Uterus (tissue), 4 donors: ENCODE results near the gene CLCF1. TPM values are rescaled to one million over a fixed set of nuclear protein-coding genes. Genes with fewer than 3 reads are reported as not detected.
A peak's percentile ranks its signal among the peaks of the same experiment; 100 is the strongest.

ENCODE experiments used
- DNase-seq, 2 donors: peaks; one replicate each; pipeline ENCODE4 v3.0.0-alpha.2; 2019 to 2020
- H3K27ac ChIP-seq, 2 donors: fragments of 200-600 bp; sonication (generic); 1 replicate in 1 of 2; 2 replicates in 1 of 2; pipeline ENCODE4 v1.5.1; 2016 to 2018
- H3K27me3 ChIP-seq, 2 donors: fragments of 200-600 bp; sonication (generic); one replicate each; pipeline ENCODE4 v1.5.1; 2018 to 2019; ENCODE audit warnings: control low read depth in 1 of 2
- H3K36me3 ChIP-seq, 2 donors: fragments of 200-600 bp; sonication (generic); one replicate each; pipeline ENCODE4 v1.5.1; 2019; ENCODE audit warnings: control low read depth in 1 of 2
- H3K4me1 ChIP-seq, 2 donors: fragments of 200-600 bp; sonication (generic); one replicate each; pipeline ENCODE4 v1.5.1; 2018 to 2019; ENCODE audit warnings: control low read depth in 1 of 2
- H3K4me3 ChIP-seq, 2 donors: fragments of 200-600 bp; sonication (generic); 1 replicate in 1 of 2; 2 replicates in 1 of 2; pipeline ENCODE4 v1.5.1; 2018 to 2019; ENCODE audit warnings: mild to moderate bottlenecking in 1 of 2
- H3K9me3 ChIP-seq, 2 donors: fragments of 200-600 bp; sonication (generic); one replicate each; pipeline ENCODE4 v1.5.1; 2019; ENCODE audit warnings: control low read depth in 1 of 2
- POLR2A ChIP-seq, 2 donors: fragments of 450-650 bp; IDR thresholded peaks; one replicate each; pipeline ENCODE4 v1.6.1; 2016; ENCODE audit warnings: antibody characterized with exemption in 2 of 2, mild to moderate bottlenecking in 1 of 2, moderate library complexity in 1 of 2
- intact Hi-C: fragments of 100-400 bp; cut with DNase I; formaldehyde crosslinking; loops from one replicate; pipeline ENCODE4 v1.15.1; 2023; ENCODE audit warnings: low total_unique reads
- total RNA-seq, 4 donors: library from RNA; depleted of rRNA in 3 of 4; stranded (reverse); fragments of >200 nt in 3 of 4; gene quantifications; one replicate each; pipeline versions ENCODE4 v1.1.0 to v1.2.4, GENCODE V29; 2014 to 2023
- TF ChIP-seq, protein P1 (sequence below), 4 experiments: fragments of 200-600 bp in 2 of 4; fragments of 450-650 bp in 2 of 4; sonication (generic) in 2 of 4; IDR thresholded peaks; one replicate each; pipeline ENCODE4 v1.5.1; 2016 to 2019; ENCODE audit warnings: antibody characterized with exemption in 4 of 4, mild to moderate bottlenecking in 2 of 4, moderate library complexity in 1 of 4
- donor health status: DM: yes; HTN: yes; CAD: no.

CLCF1 gene
- total RNA-seq, 4 donors from 2014 or later: 0.77 to 19.3 (median 7.4) TPM

DNA sequence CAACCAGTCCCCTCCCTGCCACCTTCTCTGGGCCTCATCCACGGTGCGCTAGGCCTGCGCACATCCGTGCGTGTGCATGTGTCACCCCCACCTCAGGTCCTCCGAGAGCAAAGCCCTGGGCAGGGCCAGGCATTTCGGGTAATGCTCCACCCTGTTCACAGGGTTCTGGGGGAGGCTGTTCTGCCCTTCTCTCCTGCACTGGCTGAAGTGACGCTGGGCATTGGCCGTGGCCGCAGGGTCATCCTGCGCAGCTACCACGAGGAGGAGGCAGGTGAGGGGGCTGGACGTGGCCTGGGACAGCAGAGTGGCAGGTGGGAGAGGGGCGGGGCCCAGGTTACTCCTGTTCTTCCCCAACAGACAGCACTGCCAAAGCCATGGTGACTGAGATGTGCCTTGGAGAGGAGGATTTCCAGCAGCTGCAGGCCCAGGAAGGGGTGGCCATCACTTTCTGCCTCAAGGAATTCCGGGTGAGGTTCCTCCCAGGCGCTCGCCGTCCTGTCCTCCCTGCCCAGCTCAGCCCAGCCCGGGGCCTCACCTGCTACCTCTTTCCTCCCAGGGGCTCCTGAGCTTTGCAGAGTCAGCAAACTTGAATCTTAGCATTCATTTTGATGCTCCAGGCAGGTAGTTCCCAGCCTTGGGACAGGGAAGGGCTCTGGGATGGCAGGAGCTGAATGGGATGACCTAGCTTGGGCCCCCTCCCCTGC is 22.3 kb upstream of the CLCF1 start:
- Histone ChIP-seq H3K27ac (no peak overlapping the region), H3K36me3 (no peaks in the 10 kb centered on the region), H3K4me1 (peaks cover 0 to 2% of the 10 kb centered on the region in 2 donors), H3K27me3 (no peaks in the 10 kb centered on the region), H3K4me3 (no peak overlapping the region), H3K9me3 (no peaks in the 10 kb centered on the region)
- intact Hi-C loops: loop anchor here (5.0 kb wide), 1 partner anchor 112 kb away; the partner anchor contains the start of genes CDK2AP2 and PITPNM1
- TF ChIP-seq POLR2A (IDR thresholded peaks at IDR 0.05): no peak
- TF ChIP-seq, protein P1, sequence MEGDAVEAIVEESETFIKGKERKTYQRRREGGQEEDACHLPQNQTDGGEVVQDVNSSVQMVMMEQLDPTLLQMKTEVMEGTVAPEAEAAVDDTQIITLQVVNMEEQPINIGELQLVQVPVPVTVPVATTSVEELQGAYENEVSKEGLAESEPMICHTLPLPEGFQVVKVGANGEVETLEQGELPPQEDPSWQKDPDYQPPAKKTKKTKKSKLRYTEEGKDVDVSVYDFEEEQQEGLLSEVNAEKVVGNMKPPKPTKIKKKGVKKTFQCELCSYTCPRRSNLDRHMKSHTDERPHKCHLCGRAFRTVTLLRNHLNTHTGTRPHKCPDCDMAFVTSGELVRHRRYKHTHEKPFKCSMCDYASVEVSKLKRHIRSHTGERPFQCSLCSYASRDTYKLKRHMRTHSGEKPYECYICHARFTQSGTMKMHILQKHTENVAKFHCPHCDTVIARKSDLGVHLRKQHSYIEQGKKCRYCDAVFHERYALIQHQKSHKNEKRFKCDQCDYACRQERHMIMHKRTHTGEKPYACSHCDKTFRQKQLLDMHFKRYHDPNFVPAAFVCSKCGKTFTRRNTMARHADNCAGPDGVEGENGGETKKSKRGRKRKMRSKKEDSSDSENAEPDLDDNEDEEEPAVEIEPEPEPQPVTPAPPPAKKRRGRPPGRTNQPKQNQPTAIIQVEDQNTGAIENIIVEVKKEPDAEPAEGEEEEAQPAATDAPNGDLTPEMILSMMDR (IDR thresholded peaks at IDR 0.05): no peak
- DNase-seq: no peak

DNA sequence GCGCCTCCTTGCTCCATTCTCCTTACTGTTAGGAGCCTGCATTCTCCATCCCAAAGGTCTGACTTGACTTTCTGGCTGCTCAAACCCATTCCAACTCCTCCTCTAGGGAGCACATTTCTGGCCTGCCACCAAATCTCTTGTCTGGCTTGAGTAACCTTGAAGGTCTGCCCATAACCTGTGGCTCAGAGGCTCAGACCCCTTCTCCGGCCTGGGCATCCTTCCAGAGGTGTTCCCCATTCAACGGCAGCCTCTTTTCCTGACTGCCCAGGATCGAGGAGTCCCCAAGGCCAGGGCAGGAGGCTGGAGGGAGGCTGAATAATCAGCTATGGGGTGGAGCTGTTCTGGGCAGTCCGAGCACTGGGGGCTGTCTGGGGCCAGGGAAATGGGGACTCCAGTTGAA is 20.6 kb upstream of the CLCF1 start:
- intact Hi-C loops: no loop called here

DNA sequence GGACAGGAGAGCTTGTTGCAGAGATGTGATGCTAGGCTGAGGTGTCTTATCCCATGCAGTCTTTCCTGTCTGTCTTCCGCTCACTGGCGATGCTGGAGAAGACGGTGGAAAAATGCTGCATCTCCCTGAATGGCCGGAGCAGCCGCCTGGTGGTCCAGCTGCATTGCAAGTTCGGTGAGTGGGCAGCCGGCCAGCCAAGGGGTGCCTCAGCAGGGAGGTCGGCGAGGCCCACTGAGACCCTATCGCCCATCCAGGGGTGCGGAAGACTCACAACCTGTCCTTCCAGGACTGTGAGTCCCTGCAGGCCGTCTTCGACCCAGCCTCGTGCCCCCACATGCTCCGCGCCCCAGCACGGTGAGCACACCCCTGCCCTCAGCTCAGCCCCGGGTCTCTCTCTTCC is 20.0 kb upstream of the CLCF1 start:
- DNase-seq: no peak

More for the DNA sequence above, 20.6 kb upstream of the CLCF1 start:
- no peaks in the 10 kb centered on the region for H3K9me3 ChIP-seq
- no peaks in the 10 kb centered on the region for H3K36me3 ChIP-seq
- TF ChIP-seq, protein P1 (IDR thresholded peaks at IDR 0.05): no peak
- TF ChIP-seq POLR2A (IDR thresholded peaks at IDR 0.05): no peak
- H3K27ac ChIP-seq: no peak overlapping the region
- H3K27me3 ChIP-seq: no peaks in the 10 kb centered on the region
- H3K4me1 ChIP-seq: no peaks in the 10 kb centered on the region
- no peak overlapping the region for H3K4me3 ChIP-seq
- DNase-seq: no peak

DNA sequence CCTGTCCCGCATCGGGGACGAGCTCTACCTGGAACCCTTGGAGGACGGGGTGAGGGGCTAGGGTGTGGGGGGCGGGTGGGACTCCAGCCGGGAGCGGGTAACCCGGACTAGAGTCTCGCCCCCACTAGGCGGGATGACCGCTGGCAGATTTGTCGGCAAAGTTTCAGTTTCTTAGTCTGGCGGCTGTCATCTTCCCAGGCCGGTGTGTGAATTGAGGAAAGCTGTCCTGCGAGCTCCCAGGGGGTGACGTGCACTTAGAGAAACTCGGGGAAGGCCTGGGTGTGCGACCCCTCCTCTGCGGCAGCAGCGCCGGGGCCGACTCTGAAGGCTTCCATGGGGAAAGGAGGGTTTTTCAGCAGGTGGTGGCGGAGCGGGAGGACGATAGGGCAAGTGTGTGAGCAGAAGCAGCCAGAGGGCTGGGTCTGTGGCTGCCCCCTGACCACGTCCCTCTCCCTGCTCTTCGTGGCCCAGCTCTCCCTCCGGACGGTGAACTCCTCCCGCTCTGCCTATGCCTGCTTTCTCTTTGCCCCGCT is 18.9 kb upstream of the CLCF1 start:
- Histone ChIP-seq H3K9me3 (no peaks in the 10 kb centered on the region), H3K36me3 (no peaks in the 10 kb centered on the region), H3K27ac (peak overlapping the region; percentile 65 to 84), H3K4me1 (no peaks in the 10 kb centered on the region), H3K4me3 (peak overlapping the region; percentile 55 to 76), H3K27me3 (no peaks in the 10 kb centered on the region)
- DNase-seq: no peak
- TF ChIP-seq, protein P1 (IDR thresholded peaks at IDR 0.05): no peak
- TF ChIP-seq POLR2A (IDR thresholded peaks at IDR 0.05): no peak
- intact Hi-C loops: no loop called here

More for the DNA sequence above, 20.0 kb upstream of the CLCF1 start:
- Histone ChIP-seq H3K27ac (no peak overlapping the region), H3K4me1 (no peaks in the 10 kb centered on the region), H3K36me3 (no peaks in the 10 kb centered on the region), H3K4me3 (no peak overlapping the region), H3K27me3 (no peaks in the 10 kb centered on the region), H3K9me3 (no peaks in the 10 kb centered on the region)
- intact Hi-C loops: no loop called here
- TF ChIP-seq, protein P1 (IDR thresholded peaks at IDR 0.05): no peak
- no peak for TF ChIP-seq POLR2A (IDR thresholded peaks at IDR 0.05)
